ENCODE measurements around the gene ABCC9.

The ABCC9 gene

DNA sequence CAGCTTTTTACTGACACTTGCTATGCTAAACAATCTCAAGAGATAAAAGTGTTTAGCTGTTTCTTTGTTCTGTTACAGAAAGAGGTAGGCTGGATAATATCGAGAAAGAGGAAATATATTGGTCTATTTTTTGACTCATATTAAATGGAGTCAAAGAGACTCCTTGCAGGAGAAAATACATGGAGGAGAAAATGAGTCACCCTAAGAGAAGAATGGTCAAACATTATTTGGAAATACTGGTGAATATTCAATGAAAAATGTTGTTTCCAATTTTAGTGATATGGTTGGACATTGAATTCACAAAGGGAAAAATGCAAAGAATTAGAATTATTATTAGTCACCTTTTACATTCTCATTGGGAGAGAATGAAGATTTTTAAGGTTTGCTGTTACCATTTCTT is 169.9 kb downstream of the ABCC9 start:
- no peak for DNase-seq

DNA sequence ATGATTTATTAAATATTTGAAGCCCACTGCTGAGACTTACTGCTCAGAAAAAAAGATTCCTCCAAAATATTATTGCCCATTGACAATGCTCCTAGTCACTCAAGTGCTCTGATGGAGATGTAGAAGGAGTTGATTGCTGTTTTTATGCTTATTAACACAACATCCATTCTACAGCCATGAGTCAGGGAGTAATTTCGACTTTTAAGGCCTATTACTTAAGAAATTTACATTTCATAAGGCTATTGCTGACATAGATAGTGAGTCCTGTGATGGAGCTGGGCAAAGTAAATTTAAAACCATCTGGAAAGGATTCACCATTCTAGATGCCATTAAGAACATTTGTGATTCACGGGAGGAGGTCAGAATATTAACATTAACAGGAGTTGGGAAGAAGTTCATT is 171.9 kb downstream of the ABCC9 start:
- no peak for DNase-seq

DNA sequence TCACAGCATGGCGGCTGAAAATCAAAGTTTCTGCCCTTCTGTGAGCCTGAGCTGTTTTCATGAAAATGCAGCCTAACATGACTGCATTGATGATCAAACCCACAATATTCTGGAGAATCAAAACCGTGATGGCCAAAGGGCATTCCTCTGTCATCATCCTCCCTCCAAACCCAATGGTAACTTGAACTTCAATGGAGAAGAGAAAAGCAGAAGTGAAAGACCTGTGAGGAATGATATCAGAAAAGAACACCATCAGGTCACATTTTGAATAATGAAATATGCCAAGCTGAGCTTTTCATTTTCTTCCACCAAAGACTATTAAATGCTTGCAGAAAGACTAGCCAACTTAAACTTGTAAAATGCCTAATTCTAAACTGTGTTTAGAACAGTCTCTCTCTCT is 174.8 kb downstream of the ABCC9 start:
- DNase-seq: no peak

DNA sequence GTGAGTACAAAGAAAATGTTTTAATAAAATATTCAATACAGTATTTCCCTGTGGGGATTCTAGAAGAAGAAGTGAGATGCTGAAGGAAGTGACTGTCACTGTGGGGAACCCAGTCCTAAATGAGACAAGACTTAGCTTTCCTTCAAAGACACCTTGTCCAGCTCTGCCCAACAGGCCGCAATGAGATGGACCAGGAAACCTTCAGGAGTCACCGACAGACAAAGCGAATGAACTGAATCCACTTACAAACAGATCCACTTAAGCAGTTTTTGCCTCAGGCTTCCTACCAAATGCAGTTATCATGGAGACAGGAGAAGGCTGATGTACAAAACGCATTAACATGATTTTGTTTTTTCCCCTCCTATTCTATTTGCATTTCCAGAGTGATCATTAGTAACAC is 176.3 kb downstream of the ABCC9 start:
- DNase-seq: no peak

DNA sequence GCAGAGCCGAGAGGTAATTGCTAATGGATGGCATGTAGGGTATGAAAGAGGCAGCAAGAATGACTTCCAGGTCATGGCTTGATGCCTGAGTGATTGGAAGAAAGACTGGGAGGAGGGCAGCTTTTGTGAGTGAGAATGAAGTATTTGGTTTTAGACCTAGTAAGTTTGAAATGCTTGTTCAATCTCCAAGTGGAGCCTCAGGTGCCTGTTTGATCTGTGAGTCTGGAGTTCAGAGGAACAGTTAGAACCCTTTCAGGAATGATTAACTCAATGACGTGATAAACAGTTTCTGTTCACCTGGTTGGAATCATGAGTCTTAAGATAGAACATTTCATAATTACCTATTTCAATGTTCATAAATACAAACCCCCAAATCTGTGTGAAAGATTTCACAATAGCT is 177.2 kb downstream of the ABCC9 start:
- DNase-seq: no peak

- DNase-seq: no peak
These were observed 177.7 kb downstream of the ABCC9 start for GRCh38 chr12:21763531-21763930.

DNA sequence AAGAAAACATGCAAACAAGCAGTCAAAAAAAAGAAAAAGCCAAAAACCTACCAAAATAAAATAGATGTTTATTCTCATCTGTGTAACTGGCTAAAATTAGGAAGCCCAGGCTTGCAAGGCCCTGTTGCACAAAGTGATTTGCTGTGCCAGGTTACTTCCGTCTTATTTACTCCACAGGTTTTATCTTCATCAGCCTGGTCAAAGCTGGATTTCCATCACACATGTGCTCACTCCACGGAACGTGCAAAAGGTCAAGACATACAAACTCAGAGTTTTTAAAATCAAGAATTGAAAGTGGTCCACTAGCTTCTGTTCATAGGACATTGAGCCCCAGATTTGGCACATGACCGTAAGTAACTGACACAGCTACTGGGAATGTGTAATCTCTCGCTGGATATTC is 181.5 kb downstream of the ABCC9 start:
- no peak for DNase-seq

DNA sequence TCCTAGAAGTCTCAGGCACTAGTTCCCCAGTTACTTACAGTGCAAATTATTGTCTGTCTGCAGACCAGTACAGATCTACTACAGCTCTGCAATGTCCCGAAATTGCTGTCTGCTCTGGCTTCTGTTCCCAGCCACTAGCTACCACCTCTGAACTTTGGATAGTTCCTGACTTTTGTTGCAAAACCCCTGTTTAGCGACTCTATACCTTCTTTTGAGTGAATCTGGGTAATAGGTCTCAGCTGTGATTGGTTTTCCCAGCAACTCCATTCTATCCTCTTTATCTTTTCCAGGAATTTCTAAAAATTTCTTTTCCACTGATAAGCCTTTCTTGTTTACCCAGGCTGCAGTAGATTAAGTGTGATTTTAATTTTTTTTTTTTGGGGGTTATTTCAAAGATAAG is 183.5 kb downstream of the ABCC9 start:
- DNase-seq: no peak

- DNase-seq: no peak
These were observed 184.5 kb downstream of the ABCC9 start for GRCh38 chr12:21756699-21757098.

GRCh38 chr12:21751517-21751916 is 189.7 kb downstream of the ABCC9 start:
- DNase-seq: no peak

All from activated CD4-positive, alpha-beta T cell treated with anti-CD3 and anti-CD28 coated beads, Interleukin-2, amount 50 U/mL, for 48 hours (primary cell).